HG03064 (cell line): ENCODE measurements around the gene GNRHR.
A peak's percentile ranks its signal among the peaks of the same experiment; 100 is the strongest.
"Not testable (repeated sequence)": the region's sequence is repeated elsewhere in the genome, so short reads cannot be mapped to it uniquely, and the experiment has no call there.

Source experiments
- ATAC-seq: cut with Tn5 transposase; IDR thresholded peaks from one replicate; pipeline ENCODE4 v1.9.1; 2021; ENCODE audit warnings: low read depth; ENCODE audit not compliant: unreplicated experiment

Gene GNRHR, protein sequence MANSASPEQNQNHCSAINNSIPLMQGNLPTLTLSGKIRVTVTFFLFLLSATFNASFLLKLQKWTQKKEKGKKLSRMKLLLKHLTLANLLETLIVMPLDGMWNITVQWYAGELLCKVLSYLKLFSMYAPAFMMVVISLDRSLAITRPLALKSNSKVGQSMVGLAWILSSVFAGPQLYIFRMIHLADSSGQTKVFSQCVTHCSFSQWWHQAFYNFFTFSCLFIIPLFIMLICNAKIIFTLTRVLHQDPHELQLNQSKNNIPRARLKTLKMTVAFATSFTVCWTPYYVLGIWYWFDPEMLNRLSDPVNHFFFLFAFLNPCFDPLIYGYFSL

DNA sequence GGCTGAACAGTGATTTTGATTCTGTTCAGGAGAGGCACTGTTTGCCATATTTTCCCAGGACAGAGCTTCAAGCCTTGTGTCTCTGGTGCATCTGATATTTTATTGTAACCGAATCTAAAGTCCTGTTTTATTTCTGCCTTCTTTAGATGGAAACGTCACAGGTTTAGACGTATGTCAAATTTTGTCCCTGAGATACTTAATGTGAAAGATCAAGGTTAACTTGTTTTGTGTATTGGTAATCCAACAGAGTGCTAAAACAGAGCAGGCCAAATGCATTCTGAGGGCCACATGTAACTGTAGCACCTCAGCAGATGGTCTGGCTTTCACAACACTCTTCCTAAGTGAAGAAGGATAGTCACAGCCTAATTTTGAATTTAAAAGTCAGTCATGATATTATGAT, at the start of gene GNRHR:
Gene GNRHR, minus strand, starts transcription at position 101 of the 400 bp plus-strand sequence. Its CDS starts 53 bp downstream, at position 48.
- no peak for ATAC-seq

DNA sequence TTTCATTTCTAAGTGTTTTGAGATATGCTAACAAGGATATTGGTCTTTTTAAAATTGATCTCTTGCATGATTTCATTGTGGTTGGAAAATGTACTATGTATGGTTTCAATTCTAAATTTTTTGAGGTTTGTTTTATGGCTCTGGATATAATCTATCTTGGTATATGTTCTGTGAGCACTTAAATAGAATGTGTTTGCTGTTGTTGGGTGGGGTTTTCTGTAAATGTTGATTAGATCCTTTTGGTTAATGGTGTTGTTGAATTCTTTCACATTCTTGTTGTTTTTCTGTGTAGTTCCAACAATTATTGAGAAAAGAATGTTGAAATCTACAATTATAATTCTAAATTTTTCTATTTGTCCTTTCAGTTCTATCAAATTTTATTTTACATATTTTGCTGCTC, 42.6 kb upstream of the GNRHR start:
- no peak for ATAC-seq

DNA sequence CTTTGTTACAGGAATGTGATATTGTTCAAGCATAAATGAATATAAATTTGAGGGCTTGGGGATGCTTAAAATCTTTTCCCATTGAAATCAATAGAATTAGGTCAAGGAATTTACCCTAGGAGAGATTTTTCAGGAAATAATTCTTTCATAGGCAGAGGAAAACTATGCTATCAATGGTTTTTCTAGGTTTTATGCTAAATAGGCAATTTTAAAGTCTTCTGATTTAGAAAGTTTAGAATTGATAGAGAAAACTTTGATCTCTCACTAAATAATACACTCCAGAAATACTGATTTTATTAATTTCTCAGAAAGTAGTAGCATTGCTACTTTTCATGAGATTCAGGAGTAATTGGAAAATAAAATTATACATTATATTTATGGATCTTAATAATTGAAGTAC, 36.5 kb upstream of the GNRHR start:
- no peak for ATAC-seq

DNA sequence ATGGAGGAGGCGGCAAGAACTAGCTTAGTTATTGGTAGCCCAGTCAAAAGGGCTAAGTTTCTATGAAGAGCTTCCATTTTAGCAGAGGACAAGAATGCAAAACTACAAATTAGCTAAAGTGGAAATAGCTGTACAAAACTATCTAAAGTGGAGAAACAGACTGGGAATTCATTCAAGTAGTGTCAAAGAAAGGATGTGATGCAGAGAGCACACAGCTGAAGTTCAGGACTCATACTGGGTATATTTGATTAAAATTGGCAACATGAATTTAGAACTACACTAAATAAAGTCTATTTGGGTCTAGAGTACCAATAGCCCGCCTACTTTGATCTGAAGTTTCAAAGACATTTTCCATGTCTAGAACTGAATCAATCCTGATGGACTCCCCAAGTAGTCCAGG, 33.1 kb upstream of the GNRHR start:
- ATAC-seq = no peak

DNA sequence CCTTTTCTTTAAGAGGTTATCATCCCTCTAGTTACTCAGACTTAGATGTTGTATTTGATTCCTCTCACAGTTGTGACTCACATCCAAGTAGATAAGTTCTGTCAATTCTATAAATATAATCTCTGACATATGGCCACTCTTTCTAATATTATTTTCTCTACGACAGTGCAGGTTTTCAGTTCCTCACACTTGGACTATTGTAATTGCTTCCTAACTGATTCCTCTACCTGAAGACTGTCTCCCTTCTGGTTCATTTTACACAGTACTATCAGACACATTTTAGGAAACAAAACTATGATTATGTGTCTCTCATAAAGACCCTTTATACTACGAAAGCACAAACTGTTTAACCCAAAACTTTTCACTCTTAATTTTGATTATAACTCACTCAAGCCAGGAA, 31.3 kb upstream of the GNRHR start:
- ATAC-seq = no peak

DNA sequence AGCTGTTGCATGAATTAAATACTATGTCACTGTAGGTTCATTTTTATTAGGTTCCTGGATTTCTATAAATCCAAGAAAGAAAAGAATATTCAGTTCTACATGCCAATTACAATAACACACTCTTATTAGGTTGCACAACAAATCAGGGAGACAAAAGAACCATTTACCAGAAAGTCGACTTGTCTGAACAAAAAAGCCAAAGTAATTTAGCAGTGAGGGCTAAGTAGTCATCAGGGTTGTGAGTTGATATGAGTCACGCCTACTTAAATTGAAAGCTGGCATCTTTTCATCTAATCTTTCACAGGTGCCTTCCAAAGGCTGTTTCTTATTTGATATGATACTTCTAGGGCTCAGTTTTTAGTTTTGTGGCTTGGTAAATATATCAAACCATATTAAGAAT, 25.4 kb upstream of the GNRHR start:
- no peak for ATAC-seq

DNA sequence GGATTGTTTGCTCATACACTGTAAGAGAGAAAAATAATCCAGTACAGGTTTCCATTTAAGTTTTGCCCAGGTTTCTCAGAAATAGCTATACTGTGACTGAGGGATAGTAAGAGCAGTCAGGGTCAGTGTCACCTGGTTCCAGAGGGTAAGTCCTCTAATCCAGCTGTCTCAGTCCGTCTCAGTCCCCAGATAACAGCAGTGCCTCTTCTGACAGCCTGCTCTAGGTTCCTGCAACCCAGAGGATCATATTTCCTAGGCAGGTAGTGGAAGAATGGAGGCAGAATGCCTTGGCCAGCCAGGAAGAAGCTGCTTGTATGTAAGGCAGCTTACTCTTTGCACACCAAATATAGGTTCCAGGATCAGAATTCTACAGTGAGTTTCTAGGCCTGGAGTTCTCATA, 22.6 kb upstream of the GNRHR start:
- ATAC-seq = no peak

DNA sequence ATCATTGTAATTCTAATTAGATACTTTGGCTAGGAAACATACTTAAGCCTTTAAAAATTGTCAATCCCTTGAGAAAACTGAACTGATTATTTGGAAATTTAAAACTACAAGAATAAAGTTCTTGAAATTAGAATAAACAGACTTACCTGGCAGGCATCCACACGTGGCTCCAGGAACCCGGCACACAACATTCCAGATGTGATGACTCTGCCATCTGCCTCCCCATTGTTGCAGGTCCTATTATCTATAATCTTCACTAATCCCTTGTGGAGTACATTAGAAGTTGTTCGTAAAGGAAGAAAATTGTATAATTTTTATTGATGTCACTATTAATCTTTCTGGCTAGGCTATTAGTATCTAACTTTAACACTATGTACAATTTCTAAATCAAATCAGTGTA, 16.2 kb upstream of the GNRHR start:
- no peak for ATAC-seq

DNA sequence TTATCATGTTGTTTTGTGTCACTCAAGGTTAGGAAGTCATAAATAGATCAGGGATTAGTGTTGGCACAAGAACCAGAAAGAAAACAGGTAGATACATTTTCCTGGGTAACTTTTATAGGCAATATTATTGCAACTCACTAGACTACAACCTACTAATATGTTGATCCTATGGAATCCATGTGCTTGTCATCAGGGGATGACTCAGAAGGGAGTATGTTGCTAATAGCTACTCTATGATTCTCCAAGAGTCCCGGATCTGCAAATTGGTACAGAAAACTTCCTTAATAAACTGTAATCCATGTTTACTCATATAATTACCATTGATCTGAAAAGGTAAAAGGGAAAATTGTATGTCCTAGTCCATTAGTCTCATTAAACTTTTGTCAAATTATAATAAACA, 11.7 kb upstream of the GNRHR start:
- ATAC-seq = no peak

DNA sequence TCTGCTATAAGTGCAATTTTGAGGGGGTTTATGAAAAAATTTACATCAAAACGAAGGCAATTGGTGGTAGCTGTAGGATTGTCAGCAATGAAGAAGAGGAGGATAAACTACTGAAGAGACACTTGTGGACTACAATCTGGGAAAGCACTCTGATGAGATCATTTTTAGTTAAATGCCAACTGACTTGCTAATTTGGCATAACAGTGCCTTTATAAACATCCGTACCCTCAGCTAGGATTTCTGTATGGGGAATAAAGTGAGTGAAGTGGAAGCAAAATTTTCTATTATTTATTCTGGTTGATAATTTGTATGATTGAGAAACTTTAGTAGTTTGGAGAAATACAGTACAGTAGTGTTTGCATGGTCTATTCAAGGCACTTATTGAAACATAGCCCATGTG, 11.2 kb upstream of the GNRHR start:
- no peak for ATAC-seq

DNA sequence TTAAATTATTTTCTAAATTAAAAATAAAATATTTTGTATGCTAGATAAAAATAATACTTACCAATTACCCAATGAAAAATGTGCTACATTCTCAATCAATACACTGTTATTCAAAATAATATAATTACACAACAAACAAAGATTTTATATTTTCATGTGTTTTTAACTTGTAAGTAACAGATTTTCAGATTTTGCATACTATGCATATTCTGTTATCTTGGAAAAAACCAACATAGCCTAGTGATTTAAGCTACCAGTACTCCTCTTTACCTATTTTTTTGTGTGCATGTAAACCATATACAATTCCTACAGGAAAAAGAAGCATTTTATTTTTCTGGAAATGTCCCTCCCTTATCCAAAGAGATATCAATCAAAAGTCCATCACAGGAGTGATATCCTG, 10.0 kb upstream of the GNRHR start:
- ATAC-seq = no peak

DNA sequence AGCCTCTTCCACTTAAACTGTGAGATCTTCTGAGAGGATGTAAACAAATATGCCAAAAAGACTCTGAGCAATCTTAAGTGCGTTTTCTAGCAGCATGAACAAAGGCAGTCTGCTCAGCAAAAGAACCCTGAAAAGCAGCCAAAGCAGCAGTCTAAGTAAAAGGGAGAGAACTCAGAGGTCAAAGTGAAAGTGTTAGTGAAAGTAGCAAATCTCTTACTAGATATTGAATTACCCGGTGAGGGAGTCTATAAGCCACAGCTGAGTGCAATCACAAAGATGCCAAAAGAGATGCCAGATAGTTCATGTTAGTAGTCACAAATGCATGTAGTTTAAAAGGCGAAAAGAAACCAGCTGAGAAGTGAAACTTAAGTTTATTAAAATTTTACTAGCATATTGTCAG, 7.9 kb upstream of the GNRHR start:
- peak; percentile 98 for ATAC-seq

DNA sequence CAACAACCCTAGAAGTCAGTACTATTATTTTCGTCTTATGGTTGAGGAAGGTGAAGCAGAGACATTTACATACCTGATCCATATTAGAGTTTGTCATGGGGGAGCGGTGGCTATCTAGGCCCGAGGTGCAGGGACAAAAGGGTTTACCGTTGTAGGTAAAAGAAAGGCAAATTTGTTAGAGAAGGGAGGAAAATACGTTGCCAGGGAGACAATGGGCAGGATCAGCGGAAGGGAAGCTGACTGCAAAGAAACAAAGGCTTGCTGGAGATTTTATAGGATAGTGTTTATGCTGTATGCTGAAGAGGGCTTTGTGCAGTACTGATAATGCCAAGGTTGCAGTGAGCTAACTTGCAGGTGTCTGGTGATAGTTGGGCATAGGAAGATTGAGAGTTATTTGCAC, 2.8 kb upstream of the GNRHR start:
- ATAC-seq = not testable (repeated sequence)

DNA sequence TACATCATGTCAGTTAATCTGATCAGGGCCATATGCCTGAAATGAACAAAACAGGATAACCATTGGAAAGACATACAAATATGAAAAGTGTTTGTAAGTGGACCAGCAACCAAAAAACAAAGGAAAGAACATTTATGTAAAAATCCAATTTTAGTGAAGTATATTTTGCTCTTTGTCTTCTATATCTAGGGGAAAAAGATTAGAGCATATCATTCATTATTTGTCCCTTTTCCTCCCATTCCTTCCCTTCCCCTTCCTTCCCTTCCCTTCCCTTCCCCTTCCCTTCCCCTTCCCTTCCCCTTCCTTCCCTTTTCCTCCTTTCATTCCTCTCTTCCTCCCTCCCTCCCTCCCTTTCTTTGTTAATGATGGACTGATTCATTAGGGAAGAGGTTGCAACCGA, 1.8 kb upstream of the GNRHR start:
- ATAC-seq = no peak

DNA sequence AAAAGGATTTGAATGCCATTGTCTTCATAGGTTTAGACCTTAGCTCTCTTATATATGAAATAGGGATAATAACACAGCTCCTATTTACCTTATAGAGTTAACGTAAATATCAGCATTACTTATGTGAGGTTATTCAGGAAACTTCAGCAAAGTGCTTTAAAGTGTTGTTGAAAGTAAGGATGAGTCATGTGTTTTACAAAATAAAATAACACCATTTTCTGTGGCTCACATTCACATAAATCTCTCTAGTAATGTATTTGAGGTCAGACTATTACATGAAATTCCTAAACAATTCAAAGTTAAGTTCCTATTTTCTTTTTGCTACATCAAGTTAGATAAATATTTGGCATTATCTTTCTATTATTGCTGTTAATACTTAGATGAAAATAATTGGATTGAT, 2.9 kb downstream of the GNRHR start:
- no peak for ATAC-seq

DNA sequence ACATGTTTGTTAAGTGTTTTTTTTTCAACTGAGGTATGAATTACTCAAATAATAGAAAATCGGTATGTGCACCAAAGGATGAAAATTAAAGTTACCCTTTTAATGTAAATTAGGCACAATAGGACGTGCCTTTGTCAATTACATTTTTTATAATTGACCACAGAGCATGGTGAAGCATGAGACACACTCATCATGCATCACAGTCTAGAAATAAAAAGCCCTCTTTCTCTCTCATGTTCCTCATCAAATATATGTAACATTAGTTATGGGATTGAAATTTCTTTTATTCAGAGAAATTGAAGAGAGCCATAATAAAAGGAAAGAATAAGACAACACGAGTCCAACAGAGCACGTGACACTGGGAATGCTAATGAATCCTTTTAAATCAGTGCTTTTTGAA, 3.5 kb downstream of the GNRHR start:
- no peak for ATAC-seq

DNA sequence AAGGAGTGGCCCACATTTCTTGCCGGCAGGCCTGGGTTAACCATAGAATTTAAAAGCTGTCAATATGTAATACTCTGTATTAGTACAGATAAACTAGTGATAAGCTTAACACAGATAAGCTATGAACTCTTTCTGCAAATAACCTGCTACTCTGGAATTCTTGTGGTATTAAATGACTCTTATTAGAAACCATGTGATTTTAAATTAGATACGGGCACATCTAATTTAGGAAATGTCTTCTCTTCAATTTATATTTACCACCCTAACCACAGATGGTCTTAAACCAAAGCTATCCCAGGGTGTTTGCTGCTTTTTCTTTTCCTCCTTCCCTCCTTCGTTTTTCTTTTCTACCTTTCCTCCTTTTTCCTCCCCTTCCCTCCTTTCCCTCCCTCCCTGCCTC, 4.9 kb downstream of the GNRHR start:
- no peak for ATAC-seq

DNA sequence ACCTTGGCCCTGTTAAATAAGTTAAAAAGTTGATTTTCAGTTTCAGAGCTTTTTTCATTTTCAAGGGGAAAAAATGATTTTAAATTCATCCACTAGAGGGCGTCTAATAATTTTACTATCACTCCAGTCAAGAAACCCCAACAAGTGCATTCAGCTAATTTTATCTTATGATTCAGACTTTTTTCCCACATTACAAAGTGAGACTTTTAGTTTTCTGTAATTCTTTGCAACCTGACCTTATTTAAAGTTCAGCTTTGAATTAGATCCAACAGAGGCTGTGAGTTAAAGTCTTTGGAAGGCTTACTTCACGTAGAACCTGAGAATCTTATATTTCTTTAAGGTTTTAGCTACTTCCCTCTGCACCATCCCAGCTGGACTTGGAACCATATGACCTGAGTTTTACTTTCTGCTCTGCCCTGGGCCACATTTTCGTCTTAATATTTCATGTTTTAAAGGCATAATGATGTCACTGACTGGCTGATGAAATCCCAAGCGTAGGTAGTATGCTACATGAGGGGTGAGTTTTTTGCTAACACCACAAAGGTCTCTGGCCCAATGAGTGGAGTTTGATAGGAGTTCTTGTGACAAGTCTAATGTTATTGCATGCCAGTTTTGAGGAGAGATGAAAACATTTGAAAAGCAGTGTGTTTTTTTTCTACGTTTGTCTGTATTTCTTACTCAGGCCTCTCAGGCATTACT, 7.2 kb downstream of the GNRHR start:
- ATAC-seq = peak; percentile 53

DNA sequence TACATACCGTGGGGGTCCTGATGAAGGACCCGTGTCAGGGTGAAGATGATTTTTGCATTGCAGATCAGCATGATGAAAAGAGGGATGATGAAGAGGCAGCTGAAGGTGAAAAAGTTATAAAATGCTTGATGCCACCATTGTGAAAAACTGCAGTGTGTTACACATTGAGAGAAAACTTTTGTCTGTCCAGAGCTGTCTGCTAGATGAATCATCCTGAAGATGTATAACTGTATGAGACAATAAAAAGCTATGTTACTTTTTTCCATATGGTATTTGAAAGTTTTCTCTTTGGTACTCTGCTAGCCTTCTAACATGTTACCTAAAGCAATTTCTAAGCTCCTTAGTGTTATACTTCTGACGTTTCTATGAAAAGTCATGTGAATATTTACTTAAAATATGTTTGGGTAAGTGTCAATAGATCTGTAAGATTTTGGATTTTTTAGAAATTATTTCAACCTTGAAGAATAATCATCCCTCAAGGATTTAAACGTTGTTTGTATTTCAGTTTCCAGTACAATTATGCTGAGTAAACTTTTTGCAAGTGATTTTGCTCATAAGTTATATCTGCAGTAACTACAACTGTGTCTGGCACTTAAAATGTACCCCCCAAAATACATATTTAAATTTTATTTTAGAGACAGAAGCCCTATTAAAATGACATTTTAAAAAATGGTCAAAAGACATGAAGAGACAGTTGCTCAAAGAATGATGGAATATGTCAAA, 9.5 kb downstream of the GNRHR start:
- ATAC-seq = no peak

DNA sequence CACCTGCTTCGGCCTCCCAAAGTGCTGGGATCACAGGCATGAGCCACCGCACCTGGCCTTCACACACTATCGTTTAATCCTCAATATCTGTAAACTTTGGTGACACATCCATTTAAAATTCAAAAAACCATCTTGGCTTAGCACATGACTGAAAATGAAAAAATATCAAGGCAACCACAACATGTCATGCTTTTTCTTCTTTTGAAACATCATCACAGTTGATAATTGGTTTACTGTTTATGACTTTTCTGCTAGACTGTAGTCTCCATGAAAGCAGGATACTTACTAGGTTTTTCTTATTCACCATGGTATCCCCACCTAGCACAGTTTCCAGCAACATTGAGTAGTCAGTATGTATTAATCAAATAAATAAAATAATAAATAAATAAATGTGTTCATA, 11.0 kb downstream of the GNRHR start:
- ATAC-seq = no peak

DNA sequence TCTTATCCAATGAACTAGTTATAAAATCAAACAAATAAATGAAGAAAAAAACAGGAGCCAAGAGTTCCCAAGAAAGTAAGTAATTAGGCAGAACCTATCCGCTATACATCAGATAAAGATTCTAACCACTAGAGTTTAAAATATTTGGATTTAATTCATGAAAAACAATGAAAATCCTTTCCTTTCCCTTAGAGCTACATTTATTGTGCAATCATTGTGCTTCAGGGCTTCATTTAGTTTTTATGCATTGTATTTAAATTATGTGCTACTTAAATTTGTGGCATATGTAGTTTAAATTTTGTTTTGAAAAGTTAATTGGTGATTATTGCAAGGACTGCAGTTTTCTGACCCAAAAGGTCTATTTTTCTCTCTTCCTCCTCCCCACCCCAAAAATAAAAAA, 17.9 kb downstream of the GNRHR start:
- no peak for ATAC-seq

DNA sequence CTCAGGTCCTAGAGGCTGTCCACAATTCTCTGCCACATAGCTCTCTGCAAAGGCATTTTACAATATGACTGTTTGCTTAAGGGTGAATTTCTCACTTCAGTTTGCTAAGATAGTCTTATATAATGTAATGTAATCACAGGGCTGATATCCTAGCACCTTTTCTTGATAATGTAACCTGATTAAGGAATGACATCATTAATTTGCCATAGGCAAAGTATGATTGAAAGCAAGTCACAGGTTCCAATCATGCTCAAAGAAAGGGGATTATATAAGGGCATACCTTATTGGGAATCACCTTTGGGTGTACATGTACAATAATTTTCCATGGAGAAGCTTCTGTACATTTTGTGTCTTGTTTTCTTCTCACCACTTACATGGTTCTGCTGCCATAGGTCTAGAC, 18.9 kb downstream of the GNRHR start:
- ATAC-seq = no peak
